Endothelial cell of umbilical vein (primary cell): Measurements from ENCODE around the gene TTC31.

Experiments used
- EZH2 ChIP-seq: IDR thresholded peaks from 2 replicates; pipeline ENCODE4 v1.6.1; 2012; ENCODE audit warnings: borderline replicate concordance, low read depth, mild to moderate bottlenecking, moderate library complexity, low read length, inconsistent platforms; ENCODE audit not compliant: severe bottlenecking
- FOS ChIP-seq: IDR thresholded peaks from 2 replicates; pipeline ENCODE4 v1.6.1; 2011; ENCODE audit warnings: mild to moderate bottlenecking, low read length, moderate library complexity, borderline replicate concordance; ENCODE audit not compliant: insufficient read depth
- POLR2A ChIP-seq: IDR thresholded peaks from 2 replicates; pipeline ENCODE4 v1.6.1; 2012; ENCODE audit warnings: low read depth, mild to moderate bottlenecking, control low read depth, low read length
- TF ChIP-seq, protein P1 (sequence below), 2 donors: IDR thresholded peaks; 1 replicate in 1 of 2; 2 replicates in 1 of 2; pipeline ENCODE4 v1.5.1; 2011; ENCODE audit warnings: low read length in 2 of 2, mild to moderate bottlenecking in 2 of 2, moderate library complexity in 2 of 2, control low read depth in 1 of 2, inconsistent platforms in 1 of 2, low read depth in 1 of 2; ENCODE audit not compliant: insufficient read depth in 1 of 2; ENCODE audit errors: extremely low read depth in 1 of 2

GRCh38 chr2:74535440-74535965 lies 52.6 kb downstream of the TTC31 start:
- TF ChIP-seq EZH2, result no peak
- TF ChIP-seq, protein P1, sequence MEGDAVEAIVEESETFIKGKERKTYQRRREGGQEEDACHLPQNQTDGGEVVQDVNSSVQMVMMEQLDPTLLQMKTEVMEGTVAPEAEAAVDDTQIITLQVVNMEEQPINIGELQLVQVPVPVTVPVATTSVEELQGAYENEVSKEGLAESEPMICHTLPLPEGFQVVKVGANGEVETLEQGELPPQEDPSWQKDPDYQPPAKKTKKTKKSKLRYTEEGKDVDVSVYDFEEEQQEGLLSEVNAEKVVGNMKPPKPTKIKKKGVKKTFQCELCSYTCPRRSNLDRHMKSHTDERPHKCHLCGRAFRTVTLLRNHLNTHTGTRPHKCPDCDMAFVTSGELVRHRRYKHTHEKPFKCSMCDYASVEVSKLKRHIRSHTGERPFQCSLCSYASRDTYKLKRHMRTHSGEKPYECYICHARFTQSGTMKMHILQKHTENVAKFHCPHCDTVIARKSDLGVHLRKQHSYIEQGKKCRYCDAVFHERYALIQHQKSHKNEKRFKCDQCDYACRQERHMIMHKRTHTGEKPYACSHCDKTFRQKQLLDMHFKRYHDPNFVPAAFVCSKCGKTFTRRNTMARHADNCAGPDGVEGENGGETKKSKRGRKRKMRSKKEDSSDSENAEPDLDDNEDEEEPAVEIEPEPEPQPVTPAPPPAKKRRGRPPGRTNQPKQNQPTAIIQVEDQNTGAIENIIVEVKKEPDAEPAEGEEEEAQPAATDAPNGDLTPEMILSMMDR (IDR thresholded peaks at IDR 0.05; ENCODE audit: extremely low read depth in 1 of 2, insufficient read depth in 1 of 2, low read depth in 1 of 2, low read length in 2 of 2), result no peak
- TF ChIP-seq FOS, result no peak
- TF ChIP-seq POLR2A, result no peak
